Stimulated activated CD4-positive, alpha-beta T cell treated with anti-CD3 and anti-CD28 coated beads, Interleukin-2, amount 100 ng/mL, for 24 hours (primary cell): ENCODE measurements around the gene LPAR1.
A peak's percentile ranks its signal among the peaks of the same experiment; 100 is the strongest.
"Not testable (repeated sequence)": the region's sequence is repeated elsewhere in the genome, so short reads cannot be mapped to it uniquely, and the experiment has no call there.

Experiments used
- DNase-seq, 2 donors: peaks; one replicate each; pipeline ENCODE4 v3.0.0-alpha.2; 2020

LPAR1 gene, protein sequence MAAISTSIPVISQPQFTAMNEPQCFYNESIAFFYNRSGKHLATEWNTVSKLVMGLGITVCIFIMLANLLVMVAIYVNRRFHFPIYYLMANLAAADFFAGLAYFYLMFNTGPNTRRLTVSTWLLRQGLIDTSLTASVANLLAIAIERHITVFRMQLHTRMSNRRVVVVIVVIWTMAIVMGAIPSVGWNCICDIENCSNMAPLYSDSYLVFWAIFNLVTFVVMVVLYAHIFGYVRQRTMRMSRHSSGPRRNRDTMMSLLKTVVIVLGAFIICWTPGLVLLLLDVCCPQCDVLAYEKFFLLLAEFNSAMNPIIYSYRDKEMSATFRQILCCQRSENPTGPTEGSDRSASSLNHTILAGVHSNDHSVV

DNA sequence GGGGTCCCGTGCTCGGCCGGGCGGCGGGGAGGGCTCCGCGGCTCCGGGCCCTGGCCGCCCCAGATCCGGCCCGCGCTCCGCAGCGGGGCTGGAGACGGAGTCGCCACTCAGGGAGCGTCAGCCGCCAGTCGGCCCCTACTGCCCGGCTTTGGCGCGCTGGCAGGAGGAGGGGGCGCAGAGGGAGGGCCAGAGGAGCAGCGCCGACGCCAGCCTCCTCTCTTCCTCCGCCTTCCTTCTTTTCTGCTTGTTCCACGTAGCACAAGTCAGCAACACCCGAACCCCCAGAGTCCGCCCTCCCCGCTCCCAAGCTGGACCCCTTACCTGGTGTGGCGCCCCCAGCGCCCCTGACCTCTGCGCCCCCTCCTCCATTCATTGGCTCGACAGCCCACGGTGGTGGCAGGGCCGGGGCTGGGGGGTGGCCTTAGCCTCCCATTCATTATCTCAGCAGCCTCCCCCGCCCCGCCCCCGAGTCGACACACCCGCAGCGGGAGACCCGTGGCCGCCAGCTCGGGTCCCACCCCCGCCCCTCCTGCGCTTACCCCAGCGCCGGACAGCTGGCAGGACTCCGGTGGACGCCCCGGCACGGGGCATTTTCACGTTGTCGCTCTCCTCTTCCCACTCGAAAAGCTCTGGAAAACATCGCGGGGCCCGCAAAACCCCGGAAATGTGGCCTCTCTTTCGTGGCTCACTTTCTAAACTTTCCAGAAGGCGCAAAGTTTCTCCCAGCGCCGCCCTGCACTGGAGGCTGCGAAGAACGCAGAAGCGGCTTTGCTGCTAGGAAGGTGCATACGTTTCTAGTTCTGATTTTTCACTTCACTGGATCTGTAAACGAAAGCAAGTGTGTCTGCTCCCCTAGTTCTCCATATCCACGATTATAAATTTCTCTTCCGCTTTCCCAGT, at the start of gene LPAR1:
Gene LPAR1, minus strand, starts transcription at position 140 of the 900 bp plus-strand sequence. CDS start 66,353 bp downstream, outside the sequence.
- no peak for DNase-seq

DNA sequence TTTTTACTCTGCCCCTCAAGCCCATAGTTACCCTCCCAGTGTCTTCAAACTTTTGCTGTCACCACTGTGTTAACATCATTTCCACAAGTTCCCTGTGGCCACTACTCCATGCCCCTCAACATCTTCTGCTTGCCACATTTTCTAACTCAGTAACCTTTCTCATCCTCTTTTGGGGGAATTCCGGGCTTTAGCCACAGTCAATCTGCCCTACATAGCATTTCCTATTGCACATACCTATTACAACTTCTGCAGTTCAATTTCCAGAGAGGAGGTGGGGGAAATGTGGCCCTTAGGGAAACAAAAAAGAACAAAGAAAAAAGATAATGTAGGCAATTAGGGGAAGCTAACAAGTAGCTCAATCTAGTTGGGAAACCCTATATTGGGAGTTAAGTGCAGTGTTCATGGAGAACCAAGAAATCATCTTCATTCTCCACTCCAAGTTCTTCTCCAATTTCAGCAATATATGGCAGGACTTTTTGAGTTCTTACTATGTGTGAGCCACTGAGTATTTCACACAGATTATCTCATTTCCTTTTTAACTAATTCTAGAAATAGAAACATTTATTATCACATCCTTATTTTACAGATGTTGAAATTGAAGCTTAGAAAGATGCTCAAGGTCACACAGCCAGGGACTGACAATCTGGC, 40.2 kb upstream of the LPAR1 start:
- DNase-seq = no peak

DNA sequence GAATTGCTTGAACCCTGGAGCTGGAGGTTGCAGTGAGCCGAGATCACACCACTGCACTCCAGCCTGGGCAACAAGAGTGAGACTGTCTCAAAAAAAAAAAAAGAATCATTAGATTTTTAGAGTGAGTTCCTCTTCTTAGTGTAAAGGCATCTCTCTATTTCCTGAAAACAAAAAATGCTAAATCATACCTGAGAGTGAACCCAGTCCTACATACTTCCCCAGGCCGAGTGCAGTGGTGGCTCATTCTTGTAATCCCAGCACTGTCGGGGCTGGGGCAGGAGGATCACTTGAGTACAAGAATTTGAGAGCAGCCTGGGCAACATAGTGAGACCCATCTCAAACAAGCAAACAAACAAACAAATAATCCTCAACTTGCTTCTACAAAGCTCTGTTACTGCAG, 38.2 kb upstream of the LPAR1 start:
- DNase-seq = no peak

DNA sequence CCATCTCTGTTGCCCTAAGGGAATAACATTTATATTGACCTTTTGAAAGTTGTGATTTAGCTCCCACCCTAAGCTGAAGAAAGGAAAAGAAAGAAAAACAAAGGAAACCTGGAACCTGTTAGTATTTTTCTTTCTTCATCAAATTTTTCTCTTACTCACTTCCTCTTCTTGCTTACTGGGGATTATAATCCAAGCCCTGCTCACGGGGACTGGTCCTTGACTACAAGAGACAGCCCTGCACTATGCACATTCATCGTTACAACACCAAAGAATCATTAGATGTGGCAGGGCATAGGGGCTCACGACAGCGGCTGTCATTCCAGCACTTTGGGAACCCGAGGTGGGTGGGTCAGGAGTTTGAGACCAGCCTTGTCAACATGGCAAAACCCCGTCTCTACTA, 37.8 kb upstream of the LPAR1 start:
- DNase-seq = no peak

DNA sequence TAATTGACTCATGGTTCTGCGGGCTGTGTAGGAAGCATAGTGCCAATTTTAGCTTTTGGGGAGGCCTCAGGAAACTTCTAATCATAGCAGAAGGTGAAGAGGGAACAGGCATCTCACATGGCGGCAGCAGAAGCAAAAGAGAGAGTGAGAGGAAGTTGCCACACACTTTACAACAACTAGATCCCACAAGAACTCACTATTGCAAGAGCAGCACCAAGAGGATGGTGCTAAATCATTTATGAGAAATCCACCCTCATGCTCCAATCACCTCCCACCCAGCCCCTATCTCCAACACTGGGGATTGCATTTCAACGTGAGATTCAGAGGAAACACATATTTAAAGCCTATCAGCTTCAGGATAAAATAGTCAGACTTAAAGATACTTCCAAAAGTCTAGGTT, 36.1 kb upstream of the LPAR1 start:
- no peak for DNase-seq

DNA sequence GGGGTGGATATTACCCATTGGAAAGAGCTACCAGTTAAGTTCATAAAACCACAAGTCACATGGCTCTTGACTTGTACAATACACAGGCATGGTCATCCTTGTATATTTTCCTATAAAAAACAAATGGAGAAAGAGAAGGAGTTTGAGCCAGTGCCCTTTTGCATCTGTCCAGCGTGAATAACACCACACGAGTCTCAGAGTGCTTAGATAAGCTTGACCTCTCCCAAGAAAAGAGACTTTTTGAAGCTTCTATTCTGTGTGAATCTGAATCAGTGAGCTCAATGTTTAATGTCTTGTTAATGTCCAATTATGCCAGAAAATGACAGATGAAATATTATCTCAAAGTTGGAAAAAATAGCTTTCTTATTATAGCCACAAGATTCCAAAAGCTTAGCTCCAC, 30.9 kb upstream of the LPAR1 start:
- DNase-seq = no peak

DNA sequence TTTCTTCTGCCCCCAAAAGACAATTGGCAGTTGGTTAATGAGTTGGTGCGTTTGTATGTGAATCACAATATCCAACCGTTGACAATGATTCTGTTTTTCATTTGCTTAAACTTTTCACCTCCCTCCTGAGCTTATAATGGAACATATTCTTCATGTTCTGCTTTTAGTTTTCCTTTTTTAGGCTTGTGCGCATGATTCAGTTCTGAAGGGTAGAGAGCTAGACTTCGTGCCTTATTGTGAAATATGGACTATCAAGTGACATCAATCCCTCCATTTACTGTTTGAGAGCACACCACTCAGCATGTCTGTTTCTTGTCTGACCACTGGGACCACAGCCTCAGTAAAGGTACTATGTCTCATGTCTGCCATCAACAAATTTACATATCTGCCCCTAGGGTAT, 30.5 kb upstream of the LPAR1 start:
- DNase-seq = no peak

DNA sequence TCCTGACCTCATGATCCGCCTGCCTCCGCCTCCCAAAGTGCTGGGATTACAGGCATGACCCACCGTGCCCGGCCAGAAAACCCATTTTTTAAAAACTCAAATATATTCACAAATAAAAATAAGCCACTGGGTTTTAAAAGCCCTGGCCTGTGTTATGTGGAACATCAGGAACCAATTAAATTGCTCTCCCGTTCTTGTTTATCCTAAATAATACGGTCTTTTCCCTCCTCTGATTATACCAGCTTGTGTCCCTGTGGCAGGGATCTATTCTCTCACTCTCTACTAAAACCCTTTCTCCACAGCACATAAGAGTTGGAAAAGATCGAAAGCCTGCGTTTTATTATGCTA, 30.1 kb upstream of the LPAR1 start:
- DNase-seq = no peak

DNA sequence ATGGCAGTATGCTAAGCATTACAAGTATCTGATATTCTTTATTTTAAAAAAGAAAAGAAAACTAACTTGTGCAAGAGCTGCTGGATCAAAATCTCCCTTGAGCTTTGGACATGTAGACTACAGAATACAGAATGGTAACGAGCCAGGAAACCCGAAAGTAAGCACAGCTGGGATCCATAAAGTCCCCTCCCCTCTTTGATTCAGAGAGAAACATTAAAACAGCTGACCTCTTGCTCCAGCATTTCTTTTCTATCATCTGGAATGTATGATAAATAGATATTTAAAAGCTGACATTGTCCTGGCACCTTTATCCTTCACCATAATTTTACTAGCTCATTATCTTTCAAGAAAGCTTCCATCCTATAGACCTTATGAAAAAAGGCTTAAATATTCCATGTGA, 28.2 kb upstream of the LPAR1 start:
- DNase-seq = no peak

DNA sequence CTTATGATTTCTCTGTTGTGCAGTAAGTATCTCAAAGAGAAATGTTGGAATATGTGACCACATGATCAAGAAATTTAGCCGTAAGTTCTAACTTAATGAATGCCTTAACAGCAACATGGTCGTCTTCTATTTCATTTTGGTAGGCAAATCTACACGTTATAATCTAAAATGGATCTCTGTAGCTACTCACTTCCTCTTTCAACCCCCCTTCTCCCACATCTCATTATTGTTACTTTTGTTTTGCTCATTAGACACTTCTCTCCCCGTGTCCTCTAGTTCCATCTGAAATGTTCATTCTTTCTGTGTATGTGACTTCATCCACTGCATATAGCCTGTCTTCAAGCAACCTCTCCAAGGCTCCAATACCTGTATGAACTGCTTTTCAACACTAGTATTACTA, 27.1 kb upstream of the LPAR1 start:
- DNase-seq = no peak

DNA sequence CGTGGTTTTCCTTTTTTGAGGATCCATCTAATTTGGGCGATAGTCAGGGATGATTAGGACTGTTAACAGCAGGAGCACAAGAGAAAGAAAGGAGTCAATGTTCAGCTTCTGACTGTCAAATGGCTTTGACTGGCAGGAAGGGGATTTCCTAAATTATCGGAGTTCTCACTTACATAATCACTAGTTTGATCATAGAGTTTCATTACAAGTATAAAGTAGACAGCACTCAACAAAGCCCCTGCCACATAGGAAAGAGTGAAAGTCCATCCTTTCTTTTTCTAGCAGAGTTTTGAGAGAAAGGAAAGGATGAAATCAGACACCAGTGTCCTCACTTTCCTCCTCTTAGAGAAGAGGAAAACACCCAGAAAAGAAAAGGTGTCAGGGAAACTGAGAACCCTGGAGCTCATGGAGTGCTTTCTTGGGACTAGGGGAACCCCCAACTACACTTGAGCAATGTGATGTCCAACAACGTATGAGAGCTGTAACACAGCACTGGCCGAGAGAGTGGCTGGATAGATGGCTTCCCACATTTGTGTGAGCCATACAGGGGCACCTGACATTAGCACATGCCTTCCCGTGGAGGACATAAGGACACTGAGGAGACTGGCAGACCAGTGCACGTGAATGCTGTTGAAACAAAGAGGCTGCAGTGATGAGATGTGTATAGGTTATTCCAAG, 26.0 kb upstream of the LPAR1 start:
- DNase-seq = no peak

DNA sequence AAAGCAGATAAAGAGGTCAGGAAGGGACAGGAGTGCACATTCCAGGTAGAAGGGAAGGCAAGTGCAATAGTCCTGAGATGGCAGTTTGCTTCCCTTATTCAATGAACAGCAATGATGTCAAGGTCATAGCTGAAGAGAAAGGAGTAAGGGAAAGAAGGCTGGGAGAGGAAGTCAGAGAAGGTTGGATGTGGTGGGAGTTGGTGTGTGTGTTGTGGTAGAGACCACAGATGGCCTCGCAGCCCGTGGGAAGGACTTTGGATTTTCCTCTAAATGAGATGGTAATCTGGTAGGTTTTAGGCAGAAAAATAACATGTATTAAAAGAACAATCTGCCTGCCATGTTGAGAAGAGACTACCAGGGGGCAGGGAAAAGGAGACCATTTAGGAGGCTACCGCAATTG, 25.1 kb upstream of the LPAR1 start:
- no peak for DNase-seq

DNA sequence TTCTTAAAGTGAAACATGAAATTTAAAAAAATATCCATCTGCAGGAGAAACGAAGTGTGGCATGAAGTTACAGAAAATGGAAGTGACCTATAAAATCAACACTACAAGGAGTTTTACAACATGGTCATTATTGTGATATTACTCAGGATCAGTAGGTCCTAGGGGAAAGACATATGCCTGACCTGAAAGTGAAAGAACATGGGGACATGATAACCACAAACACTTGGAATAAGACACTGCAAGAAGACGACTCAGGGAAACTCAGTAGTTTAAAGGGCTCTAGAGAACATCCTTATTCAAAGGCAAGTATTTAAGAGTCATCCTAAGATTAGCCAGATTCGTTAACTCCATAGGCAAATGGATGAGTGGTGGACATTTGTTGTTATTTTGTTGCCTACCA, 19.9 kb upstream of the LPAR1 start:
- no peak for DNase-seq

DNA sequence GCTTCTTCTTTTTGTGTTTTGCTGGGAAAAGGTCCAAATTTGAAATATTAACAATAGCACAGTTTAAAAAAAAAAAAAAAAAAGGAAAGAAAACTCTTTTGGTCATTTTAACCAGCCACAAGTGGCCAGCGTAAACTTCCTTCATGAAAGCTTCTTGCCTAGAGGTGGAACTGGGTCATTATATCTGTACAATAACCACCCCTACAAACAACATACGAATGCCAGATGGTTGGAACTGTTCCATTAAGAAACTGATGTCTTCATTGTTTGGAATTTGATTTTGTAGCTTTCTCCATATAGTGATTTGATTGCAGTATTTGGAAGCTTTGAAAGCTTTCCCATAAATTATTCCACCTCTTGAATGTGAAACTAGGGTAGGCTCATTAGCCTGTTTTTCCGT, 18.3 kb upstream of the LPAR1 start:
- DNase-seq = no peak

DNA sequence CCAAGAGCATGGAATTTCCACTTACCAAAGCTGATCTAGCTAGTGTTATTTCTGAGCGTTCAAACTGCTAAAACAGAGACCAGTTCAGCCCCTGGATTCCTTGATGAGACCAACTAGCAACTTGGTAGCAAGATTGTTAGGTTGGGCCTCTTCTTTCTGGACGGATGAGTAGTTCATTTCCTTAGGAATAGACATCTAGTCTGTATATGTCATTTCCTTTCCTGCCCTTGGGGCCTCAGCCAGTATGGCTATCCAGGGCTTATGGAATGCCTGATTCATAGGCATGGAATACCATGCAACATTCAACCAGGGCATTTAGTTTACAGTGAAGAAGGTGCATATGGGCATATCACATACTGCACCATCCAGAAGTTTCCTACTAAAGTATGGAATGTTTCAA, 14.5 kb upstream of the LPAR1 start:
- DNase-seq = no peak

DNA sequence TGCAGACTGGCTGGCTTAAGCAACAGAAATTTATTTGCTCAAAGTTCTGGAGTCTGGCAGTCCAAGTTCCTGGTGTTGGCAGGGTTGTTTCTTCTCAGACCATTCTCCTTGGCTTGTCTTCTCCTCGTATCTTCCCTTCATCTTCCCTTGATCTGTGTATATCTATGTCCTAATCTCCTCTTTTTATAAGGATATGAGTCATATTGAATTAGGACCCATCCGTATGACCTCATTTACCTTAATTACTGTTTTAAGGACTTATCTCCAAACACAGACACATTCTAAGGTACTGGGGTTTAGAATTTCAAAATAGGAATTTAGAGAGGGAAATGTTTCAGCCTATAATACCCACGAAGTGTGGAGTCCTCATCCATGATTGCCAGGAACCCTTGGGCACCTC, 13.1 kb upstream of the LPAR1 start:
- DNase-seq = no peak

DNA sequence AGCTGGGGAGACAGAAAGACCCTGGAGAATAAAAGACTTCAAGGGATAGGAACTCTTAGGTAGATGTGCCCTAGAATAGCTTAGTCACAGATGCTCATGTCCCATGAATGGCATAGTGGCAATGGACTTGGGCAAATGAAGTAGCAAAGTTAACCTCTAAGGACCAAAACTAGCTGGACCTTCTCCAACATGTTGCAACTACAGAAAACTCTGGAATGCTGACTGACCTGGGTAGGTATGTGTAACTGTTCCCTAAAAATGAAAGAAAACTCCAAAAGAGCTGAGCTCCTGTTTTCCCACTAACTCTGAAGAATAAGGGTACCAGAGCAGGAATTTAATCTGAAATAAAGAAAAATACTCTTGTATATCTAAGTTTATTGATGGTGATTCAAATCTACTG, 12.5 kb upstream of the LPAR1 start:
- no peak for DNase-seq

DNA sequence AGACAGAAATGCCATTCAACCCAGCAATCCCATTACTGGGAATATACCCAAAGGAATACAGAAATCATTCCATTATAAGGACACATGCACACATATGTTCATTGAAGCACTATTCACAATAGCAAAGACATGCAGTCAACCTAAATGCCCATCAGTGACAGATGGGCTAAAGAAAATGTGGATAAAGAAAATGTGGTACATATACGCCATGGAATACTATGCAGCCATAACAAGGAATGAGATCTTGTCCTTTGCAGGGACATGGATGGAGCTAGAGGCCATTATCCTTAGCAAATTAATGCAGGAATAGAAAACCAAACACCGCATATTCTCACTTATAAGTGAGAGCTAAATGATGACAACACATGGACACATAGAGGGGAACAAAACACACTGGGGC, 9.0 kb upstream of the LPAR1 start:
- not testable (repeated sequence) for DNase-seq

DNA sequence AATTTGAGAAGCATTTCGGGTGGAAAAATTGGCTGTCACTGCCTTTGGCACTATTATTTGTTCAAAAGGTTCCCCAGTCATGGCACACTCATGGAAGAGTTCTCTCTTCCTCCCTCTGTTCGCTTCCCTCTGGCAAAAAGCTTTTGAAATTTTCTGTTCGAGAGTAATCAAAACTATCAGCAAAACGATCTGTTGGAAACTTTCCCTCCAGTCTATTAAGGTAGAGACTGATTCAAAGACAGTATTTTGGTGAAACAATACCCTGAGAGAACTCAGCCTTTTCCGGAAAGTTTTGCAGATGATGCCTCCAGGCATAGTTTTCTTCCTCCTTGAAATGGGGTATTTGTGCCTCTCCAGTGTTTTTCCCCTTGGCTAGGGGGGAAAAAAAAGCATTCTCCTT, 3.6 kb upstream of the LPAR1 start:
- DNase-seq = no peak

DNA sequence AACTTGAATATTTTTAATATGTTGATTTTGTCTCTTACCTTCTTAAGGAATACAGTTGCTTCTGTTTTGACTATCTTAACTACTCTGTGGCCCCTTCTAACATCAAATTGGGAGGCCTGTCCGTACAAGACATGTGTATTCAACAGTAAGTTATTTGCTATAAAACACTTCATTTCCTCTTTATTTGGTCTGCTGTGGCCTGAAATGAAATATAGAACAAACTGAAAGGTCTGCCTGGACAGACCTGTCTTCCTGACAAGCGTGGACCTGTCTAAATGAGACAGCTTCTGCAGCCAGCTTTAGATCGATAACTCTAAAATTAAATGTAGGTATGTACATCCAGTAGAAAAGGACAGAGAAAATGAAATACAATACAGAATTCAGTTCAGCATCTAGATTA, 2.2 kb upstream of the LPAR1 start:
- no peak for DNase-seq

DNA sequence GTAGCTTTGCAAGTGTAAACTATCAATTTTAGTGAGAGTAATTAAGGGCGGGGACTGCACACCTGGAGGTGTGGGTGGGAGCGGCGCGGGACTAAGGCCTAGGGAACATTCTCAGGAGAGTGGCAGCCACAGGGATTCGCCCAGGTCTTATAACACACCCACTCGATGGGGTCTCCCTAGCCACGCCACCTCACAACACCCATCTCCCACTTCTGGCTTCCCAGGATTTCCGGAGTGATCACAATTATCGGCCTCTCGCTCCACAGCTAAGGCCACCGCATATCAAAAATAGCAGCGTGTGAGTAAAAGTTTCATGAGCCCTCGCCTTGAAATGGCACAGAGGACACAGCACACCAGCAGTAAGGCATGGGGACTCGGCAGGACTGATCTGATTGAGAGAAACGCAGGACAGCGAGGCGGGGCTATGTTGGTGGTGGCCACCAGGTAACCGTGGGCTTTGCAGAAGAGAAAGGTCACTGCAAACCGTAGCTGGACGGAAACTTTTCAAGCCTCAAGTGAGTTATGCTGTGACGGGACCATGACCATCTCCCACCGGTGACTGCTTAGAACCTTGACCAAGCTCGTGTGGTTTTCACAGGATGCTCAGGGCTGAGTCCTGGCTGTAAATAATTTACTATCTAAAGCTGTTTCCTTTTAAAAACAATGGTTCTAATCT, 1.1 kb upstream of the LPAR1 start:
- DNase-seq = no peak

DNA sequence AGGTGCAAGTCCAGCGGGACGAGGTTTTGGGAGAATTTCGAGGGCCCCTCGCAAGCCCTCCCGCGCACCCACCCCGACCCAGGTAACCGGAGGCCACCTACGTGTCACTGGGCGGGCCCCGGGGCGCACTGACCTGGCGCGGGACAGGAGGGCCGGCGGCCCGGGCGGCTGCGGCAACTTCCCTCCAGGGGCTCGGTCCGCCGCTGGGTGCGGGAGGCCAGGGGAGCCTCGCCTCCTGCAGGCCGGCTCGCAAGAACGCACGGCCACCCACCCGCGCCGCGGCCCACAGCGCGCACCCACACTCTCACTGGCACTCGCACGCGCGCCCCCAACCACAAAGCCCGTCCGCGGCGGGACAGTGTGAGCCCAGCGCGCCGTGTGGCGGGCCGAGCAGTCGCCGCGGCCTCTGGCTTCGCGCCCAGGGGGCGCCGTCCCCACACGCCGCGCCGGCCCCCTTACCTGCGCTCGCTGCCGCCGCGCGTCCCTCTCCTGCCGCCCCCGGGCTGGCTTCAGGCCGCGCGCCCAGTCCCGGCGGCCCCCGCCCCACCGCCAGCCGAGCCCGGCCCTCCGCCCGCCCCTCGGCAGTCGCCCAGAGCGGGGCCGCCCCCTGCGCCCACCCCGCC, 451 bp downstream of the LPAR1 start:
- DNase-seq = peak in 1 of 2 donors; percentile 6
